SK-N-SH (cell line): ENCODE data around the gene CHAF1A. TPM values are rescaled to one million over a fixed set of nuclear protein-coding genes. Genes with fewer than 3 reads are reported as not detected.

ENCODE experiments used
- CTCF ChIA-PET: fragments of 300-600, 350-600 bp; formaldehyde crosslinking; extraction: SDS; loops from one replicate; lab custom pipeline; 2021; lab: Yijun Ruan, JAX
- POLR2A ChIA-PET: fragments of 350-600 bp; sonication (Branson Sonifier 250); formaldehyde crosslinking; extraction: SDS; loops from one replicate; lab custom pipeline; 2020; ENCODE audit warnings: antibody characterized with exemption, inconsistent platforms; lab: Yijun Ruan, JAX
- DNase-seq: peaks from one replicate; pipeline ENCODE4 v3.0.0; 2012
- H2AFZ ChIP-seq: fragments of 200-600 bp; sonication (generic); 2 replicates; pipeline ENCODE4 v1.8.1; 2016; ENCODE audit warnings: antibody characterized with exemption, mild to moderate bottlenecking, low read depth
- H3F3A ChIP-seq: fragments of 200-600 bp; sonication (generic); replicated peaks from 2 replicates; pipeline ENCODE3; 2016; ENCODE audit warnings: antibody characterized with exemption, mild to moderate bottlenecking; ENCODE audit not compliant: insufficient read depth
- H3K27ac ChIP-seq, 2 experiments: fragments of 200-500 bp in 1 of 2; fragments of 200-600 bp in 1 of 2; sonication (Bioruptor generic) in 1 of 2; sonication (generic), shearing (Covaris generic) in 1 of 2; 2 replicates each; pipeline versions ENCODE4 v1.5.1 to v1.6.1; 2014 to 2016; ENCODE audit warnings: low read depth in 2 of 2, inconsistent platforms in 1 of 2, low read length in 1 of 2, mild to moderate bottlenecking in 1 of 2, mixed read lengths in 1 of 2
- H3K27me3 ChIP-seq: fragments of 200-600 bp; sonication (generic), shearing (Covaris generic); 2 replicates; pipeline ENCODE4 v1.6.1; 2016; ENCODE audit warnings: mixed run types; ENCODE audit not compliant: insufficient read depth
- H3K36me3 ChIP-seq, 2 experiments: fragments of 200-500 bp in 1 of 2; fragments of 200-600 bp in 1 of 2; sonication (Bioruptor generic) in 1 of 2; sonication (generic) in 1 of 2; replicated peaks in 1 of 2; 2 replicates each; pipeline versions ENCODE3 to v1.5.1; 2014 to 2016; ENCODE audit warnings: low read length in 1 of 2, mild to moderate bottlenecking in 1 of 2; ENCODE audit not compliant: insufficient read depth in 2 of 2, control insufficient read depth in 1 of 2
- H3K4me1 ChIP-seq, 2 experiments: fragments of 200-500 bp in 1 of 2; fragments of 200-600 bp in 1 of 2; sonication (Bioruptor generic) in 1 of 2; sonication (generic), shearing (Covaris generic) in 1 of 2; 2 replicates each; pipeline versions ENCODE4 v1.5.1 to v1.6.1; 2014 to 2016; ENCODE audit warnings: low read depth in 1 of 2, low read length in 1 of 2, mixed run types in 1 of 2; ENCODE audit not compliant: insufficient read depth in 2 of 2, control insufficient read depth in 1 of 2
- H3K4me2 ChIP-seq: fragments of 200-600 bp; sonication (generic), shearing (Covaris generic); 2 replicates; pipeline ENCODE4 v1.6.1; 2017; ENCODE audit warnings: mixed run types
- H3K4me3 ChIP-seq, 2 experiments: fragments of 200-500 bp in 1 of 2; fragments of 200-600 bp in 1 of 2; sonication (Bioruptor generic) in 1 of 2; sonication (generic), shearing (Covaris generic) in 1 of 2; 2 replicates each; pipeline versions ENCODE4 v1.5.1 to v1.8.1; 2014 to 2016; ENCODE audit warnings: low read depth in 2 of 2, inconsistent platforms in 1 of 2, low read length in 1 of 2, mild to moderate bottlenecking in 1 of 2, mixed read lengths in 1 of 2, moderate library complexity in 1 of 2
- H3K79me2 ChIP-seq: fragments of 200-600 bp; sonication (generic); 2 replicates; pipeline ENCODE4 v1.8.1; 2017; ENCODE audit warnings: mild to moderate bottlenecking; ENCODE audit not compliant: insufficient read depth
- H3K9ac ChIP-seq: fragments of 200-600 bp; sonication (generic); 2 replicates; pipeline ENCODE4 v1.6.1; 2017; ENCODE audit warnings: mixed run types
- H3K9me2 ChIP-seq: fragments of 200-600 bp; sonication (generic); 2 replicates; pipeline ENCODE4 v1.6.1; 2017; ENCODE audit warnings: mixed run types
- H3K9me3 ChIP-seq: fragments of 200-600 bp; sonication (generic); 2 replicates; pipeline ENCODE4 v1.6.1; 2017; ENCODE audit warnings: mixed run types, mild to moderate bottlenecking, moderate library complexity
- H4K20me1 ChIP-seq: fragments of 200-600 bp; sonication (generic); 2 replicates; pipeline ENCODE4 v1.6.1; 2017; ENCODE audit warnings: mild to moderate bottlenecking, mixed run types; ENCODE audit not compliant: insufficient read depth
- ELF1 ChIP-seq: IDR thresholded peaks from 2 replicates; pipeline ENCODE4 v1.4.0; 2012
- EP300 ChIP-seq, 2 experiments: IDR thresholded peaks; 2 replicates each; pipeline versions ENCODE4 v1.4.0 to v1.6.1; 2012; ENCODE audit warnings: borderline replicate concordance in 1 of 2, low read depth in 1 of 2, low read length in 1 of 2
- EZH2phosphoT487 ChIP-seq: fragments of 200-600 bp; sonication (generic); IDR thresholded peaks from 2 replicates; pipeline ENCODE4 v1.6.1; 2017; ENCODE audit warnings: low read depth, mixed run types, mild to moderate bottlenecking, antibody characterized with exemption, moderate library complexity, borderline replicate concordance
- FOSL2 ChIP-seq: IDR thresholded peaks from 2 replicates; pipeline ENCODE4 v1.4.0; 2012; ENCODE audit warnings: low read depth, mild to moderate bottlenecking, moderate library complexity, borderline replicate concordance
- FOXJ3 ChIP-seq: sonication (generic); formaldehyde crosslinking; IDR thresholded peaks from 2 replicates; pipeline ENCODE4 v1.5.1; 2020; ENCODE audit warnings: mild to moderate bottlenecking, missing genetic modification reagents
- FOXM1 ChIP-seq: IDR thresholded peaks from 2 replicates; pipeline ENCODE4 v1.4.0; 2012; ENCODE audit warnings: low read depth, mild to moderate bottlenecking
- MEF2A ChIP-seq: IDR thresholded peaks from 2 replicates; pipeline ENCODE4 v1.4.0; 2012; ENCODE audit warnings: low read depth, borderline replicate concordance
- MXI1 ChIP-seq: IDR thresholded peaks from 2 replicates; pipeline ENCODE4 v1.6.1; 2012; ENCODE audit warnings: mild to moderate bottlenecking, low read depth, low read length, improper control_type of control experiment
- NRF1 ChIP-seq: IDR thresholded peaks from 2 replicates; pipeline ENCODE4 v1.6.1; 2012; ENCODE audit warnings: low read depth, mild to moderate bottlenecking, low read length
- RAD21 ChIP-seq: IDR thresholded peaks from 2 replicates; pipeline ENCODE4 v1.6.1; 2012; ENCODE audit warnings: mild to moderate bottlenecking, low read length
- RCOR1 ChIP-seq: fragments of 150-350 bp; IDR thresholded peaks from 2 replicates; pipeline ENCODE4 v1.6.1; 2017; ENCODE audit warnings: antibody characterized with exemption, low read length
- SIN3A ChIP-seq: IDR thresholded peaks from 2 replicates; pipeline ENCODE4 v1.6.1; 2012; ENCODE audit warnings: low read depth, mild to moderate bottlenecking, low read length, moderate library complexity, borderline replicate concordance
- SMC3 ChIP-seq: IDR thresholded peaks from 2 replicates; pipeline ENCODE4 v1.6.1; 2012; ENCODE audit warnings: low read depth, low read length, improper control_type of control experiment
- TAF1 ChIP-seq: IDR thresholded peaks from 2 replicates; pipeline ENCODE4 v1.6.1; 2012; ENCODE audit warnings: low read depth, mild to moderate bottlenecking, low read length, moderate library complexity, borderline replicate concordance
- TEAD4 ChIP-seq: IDR thresholded peaks from 2 replicates; pipeline ENCODE4 v1.4.0; 2012; ENCODE audit warnings: mild to moderate bottlenecking, borderline replicate concordance; ENCODE audit not compliant: insufficient read depth
- YY1 ChIP-seq: IDR thresholded peaks from 2 replicates; pipeline ENCODE4 v1.4.0; 2012; ENCODE audit warnings: low read depth, mild to moderate bottlenecking
- WGBS: methylation state at CpG from one replicate; pipeline ENCODE4 v1.1.6; 2017; ENCODE audit warnings: low lambda C conversion rate; 5-methylcytosine and 5-hydroxymethylcytosine counted together
- polyA plus RNA-seq, 3 experiments: library from polyadenylated mRNA; depleted of rRNA; stranded (reverse); fragments of >200 nt; gene quantifications; 2 replicates each; pipeline ENCODE4 v1.2.3, GENCODE V29; 2012
- TF ChIP-seq, protein P1 (sequence below): IDR thresholded peaks from 2 replicates; pipeline ENCODE4 v1.4.0; 2012; ENCODE audit warnings: low read depth, borderline replicate concordance
- TF ChIP-seq, protein P2 (sequence below): IDR thresholded peaks from 2 replicates; pipeline ENCODE4; 2012
- TF ChIP-seq, protein P3 (sequence below): IDR thresholded peaks from 2 replicates; pipeline ENCODE4 v1.4.0; 2012; ENCODE audit warnings: low read depth

Gene CHAF1A
- polyA plus RNA-seq, 1 of the 3 experiments (the other 2 are of a cell fraction) = 18.0 TPM

DNA sequence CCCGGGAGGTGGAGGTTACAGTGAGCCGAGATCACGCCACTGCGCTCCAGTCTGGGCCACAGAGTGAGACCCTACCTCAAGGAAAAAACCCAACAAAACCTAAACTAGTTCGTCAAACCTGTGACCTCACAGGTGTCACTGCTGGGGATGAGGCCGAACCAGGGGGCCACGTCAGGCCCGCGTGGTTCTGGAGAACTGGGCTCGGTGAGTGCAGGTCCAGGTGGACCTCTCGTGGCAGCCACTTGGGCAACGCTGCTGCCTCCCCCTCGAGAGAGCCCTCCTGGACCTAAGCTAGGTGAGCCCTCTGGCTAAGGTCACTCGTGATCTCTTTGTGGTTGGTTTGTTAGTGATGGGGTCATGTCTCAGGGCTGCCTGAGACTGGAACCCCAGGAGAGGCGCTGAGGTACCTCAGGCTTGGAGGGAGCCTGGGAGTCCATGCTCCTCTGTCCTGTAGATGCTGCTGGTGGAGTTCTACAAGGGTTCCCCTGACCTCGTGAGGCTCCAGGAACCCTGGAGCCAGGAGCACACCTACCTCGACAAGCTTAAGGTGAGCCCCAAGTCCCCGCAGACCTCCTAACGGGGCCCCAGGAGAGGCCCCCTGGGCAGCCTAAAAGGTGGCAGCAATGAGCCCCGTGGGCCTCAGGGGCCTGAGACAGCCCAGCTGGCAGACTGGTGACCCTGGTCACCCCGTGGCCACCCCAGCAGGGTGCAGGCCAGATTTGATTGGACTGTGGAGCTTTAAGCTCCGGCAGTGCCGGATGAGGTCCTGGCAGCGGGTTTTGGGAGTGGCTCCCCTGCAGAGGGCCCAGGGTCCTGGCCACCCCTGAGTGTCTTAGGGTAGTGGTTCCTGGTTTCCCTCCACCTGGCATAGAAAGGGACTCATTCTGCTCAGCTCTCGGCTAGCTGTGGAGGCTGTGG is 43.5 kb upstream of the CHAF1A start:
- Histone ChIP-seq H2AFZ (no peak overlapping the region), H3K4me3 (no peak overlapping the region), H3K9ac (no peak overlapping the region), H3F3A (no peaks in the 10 kb centered on the region), H3K4me1 (no peaks in the 10 kb centered on the region), H3K36me3 (peaks cover 0 to 47% of the 10 kb centered on the region in 2 experiments), H3K27me3 (no peaks in the 10 kb centered on the region), H3K79me2 (no peaks in the 10 kb centered on the region), H3K27ac (no peak overlapping the region), H4K20me1 (no peaks in the 10 kb centered on the region), H3K4me2 (no peak overlapping the region), H3K9me3 (no peaks in the 10 kb centered on the region), H3K9me2 (no peaks in the 10 kb centered on the region)
- peak; percentile 27 for DNase-seq
- POLR2A ChIA-PET = interaction anchor here (0.5 kb wide), 1 partner anchor 193 kb away, joined by 3 read pairs; no protein-coding TSS in a partner anchor
- CTCF ChIA-PET = interaction anchor here (1.8 to 2.2 kb wide), 2 partner anchors 42 to 92 kb away, joined by 6 to 8 read pairs; partner anchors contain the start of gene SH3GL1
- TF ChIP-seq FOXJ3 (CRISPR knock-in tag) = no peak
- no peak for TF ChIP-seq MEF2A
- no peak for TF ChIP-seq SIN3A
- no peak for TF ChIP-seq MXI1
- TF ChIP-seq, protein P1, sequence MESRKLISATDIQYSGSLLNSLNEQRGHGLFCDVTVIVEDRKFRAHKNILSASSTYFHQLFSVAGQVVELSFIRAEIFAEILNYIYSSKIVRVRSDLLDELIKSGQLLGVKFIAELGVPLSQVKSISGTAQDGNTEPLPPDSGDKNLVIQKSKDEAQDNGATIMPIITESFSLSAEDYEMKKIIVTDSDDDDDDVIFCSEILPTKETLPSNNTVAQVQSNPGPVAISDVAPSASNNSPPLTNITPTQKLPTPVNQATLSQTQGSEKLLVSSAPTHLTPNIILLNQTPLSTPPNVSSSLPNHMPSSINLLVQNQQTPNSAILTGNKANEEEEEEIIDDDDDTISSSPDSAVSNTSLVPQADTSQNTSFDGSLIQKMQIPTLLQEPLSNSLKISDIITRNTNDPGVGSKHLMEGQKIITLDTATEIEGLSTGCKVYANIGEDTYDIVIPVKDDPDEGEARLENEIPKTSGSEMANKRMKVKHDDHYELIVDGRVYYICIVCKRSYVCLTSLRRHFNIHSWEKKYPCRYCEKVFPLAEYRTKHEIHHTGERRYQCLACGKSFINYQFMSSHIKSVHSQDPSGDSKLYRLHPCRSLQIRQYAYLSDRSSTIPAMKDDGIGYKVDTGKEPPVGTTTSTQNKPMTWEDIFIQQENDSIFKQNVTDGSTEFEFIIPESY = no peak
- no peak for TF ChIP-seq RAD21
- TF ChIP-seq EZH2phosphoT487 = no peak
- no peak for TF ChIP-seq EP300 (IDR thresholded peaks at IDR 0.05; ENCODE audit: borderline replicate concordance in 1 of 2, low read depth in 1 of 2, low read length in 1 of 2)
- TF ChIP-seq, protein P2, sequence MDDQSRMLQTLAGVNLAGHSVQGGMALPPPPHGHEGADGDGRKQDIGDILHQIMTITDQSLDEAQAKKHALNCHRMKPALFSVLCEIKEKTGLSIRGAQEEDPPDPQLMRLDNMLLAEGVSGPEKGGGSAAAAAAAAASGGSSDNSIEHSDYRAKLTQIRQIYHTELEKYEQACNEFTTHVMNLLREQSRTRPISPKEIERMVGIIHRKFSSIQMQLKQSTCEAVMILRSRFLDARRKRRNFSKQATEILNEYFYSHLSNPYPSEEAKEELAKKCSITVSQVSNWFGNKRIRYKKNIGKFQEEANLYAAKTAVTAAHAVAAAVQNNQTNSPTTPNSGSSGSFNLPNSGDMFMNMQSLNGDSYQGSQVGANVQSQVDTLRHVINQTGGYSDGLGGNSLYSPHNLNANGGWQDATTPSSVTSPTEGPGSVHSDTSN = no peak
- TF ChIP-seq, protein P3, sequence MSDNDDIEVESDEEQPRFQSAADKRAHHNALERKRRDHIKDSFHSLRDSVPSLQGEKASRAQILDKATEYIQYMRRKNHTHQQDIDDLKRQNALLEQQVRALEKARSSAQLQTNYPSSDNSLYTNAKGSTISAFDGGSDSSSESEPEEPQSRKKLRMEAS = no peak
- TF ChIP-seq YY1 = no peak
- no peak for TF ChIP-seq NRF1
- no peak for TF ChIP-seq FOXM1
- TF ChIP-seq FOSL2 = no peak
- TF ChIP-seq SMC3 = no peak
- TF ChIP-seq RCOR1 = no peak
- no peak for TF ChIP-seq ELF1
- no peak for TF ChIP-seq TEAD4
- no peak for TF ChIP-seq TAF1
- WGBS = 87% methylated on average over 5 of the region's 25 CpGs
